GM21786 (cell line): Measurements from ENCODE around the gene FRMD3.

ENCODE experiments used
- ATAC-seq: cut with Tn5 transposase; IDR thresholded peaks from one replicate; pipeline ENCODE4 v1.9.1; 2021; ENCODE audit not compliant: unreplicated experiment

FRMD3 gene

GRCh38 chr9:83294816-83295215 lies 243.4 kb downstream of the FRMD3 start:
- ATAC-seq, result no peak

GRCh38 chr9:83291196-83291595 lies 247.0 kb downstream of the FRMD3 start:
- ATAC-seq, result no peak

- ATAC-seq, result no peak
Measured at GRCh38 chr9:83290692-83291091, 247.5 kb downstream of the FRMD3 start.

GRCh38 chr9:83287021-83287420 lies 251.2 kb downstream of the FRMD3 start:
- no peak for ATAC-seq

- ATAC-seq, result no peak
Measured at GRCh38 chr9:83285445-83286225, 252.6 kb downstream of the FRMD3 start.

GRCh38 chr9:83284746-83285145 lies 253.5 kb downstream of the FRMD3 start:
- no peak for ATAC-seq

GRCh38 chr9:83283528-83283927 lies 254.7 kb downstream of the FRMD3 start:
- ATAC-seq, result no peak

GRCh38 chr9:83281306-83282255 lies 256.6 kb downstream of the FRMD3 start:
- no peak for ATAC-seq

- ATAC-seq, result no peak
Measured at GRCh38 chr9:83280790-83281189, 257.4 kb downstream of the FRMD3 start.

GRCh38 chr9:83280268-83280667 lies 257.9 kb downstream of the FRMD3 start:
- no peak for ATAC-seq

GRCh38 chr9:83274787-83275186 lies 263.4 kb downstream of the FRMD3 start:
- no peak for ATAC-seq

- no peak for ATAC-seq
Measured at GRCh38 chr9:83271665-83272071, 266.5 kb downstream of the FRMD3 start.

GRCh38 chr9:83270116-83270515 lies 268.1 kb downstream of the FRMD3 start:
- ATAC-seq, result no peak

GRCh38 chr9:83267741-83268140 lies 270.5 kb downstream of the FRMD3 start:
- no peak for ATAC-seq

- no peak for ATAC-seq
Measured at GRCh38 chr9:83266666-83267496, 271.3 kb downstream of the FRMD3 start.

- ATAC-seq, result no peak
Measured at GRCh38 chr9:83266331-83266665, 271.9 kb downstream of the FRMD3 start.

- no peak for ATAC-seq
Measured at GRCh38 chr9:83264315-83264714, 273.9 kb downstream of the FRMD3 start.

- no peak for ATAC-seq
Measured at GRCh38 chr9:83259558-83259957, 278.6 kb downstream of the FRMD3 start.

GRCh38 chr9:83257937-83258891 lies 280.0 kb downstream of the FRMD3 start:
- no peak for ATAC-seq

GRCh38 chr9:83247732-83248131 lies 290.5 kb downstream of the FRMD3 start:
- no peak for ATAC-seq
